WTC11 (cell line): ENCODE measurements around the gene GAB1. TPM values are rescaled to one million over a fixed set of nuclear protein-coding genes. Genes with fewer than 3 reads are reported as not detected.

ENCODE experiments used
- ATAC-seq: fragments of 200-7000 bp; cut with Tn5 transposase; 2 replicates; pipeline ENCODE4 v1.10.0; 2021; ENCODE audit warnings: mild to moderate bottlenecking, moderate library complexity
- CTCF ChIA-PET: fragments of 300-600 bp; sonication (Branson Sonifier 250); formaldehyde crosslinking; loops from one replicate; lab custom pipeline; 2021; ENCODE audit warnings: antibody characterized with exemption; lab: Charles Lee
- POLR2A ChIA-PET: fragments of 350-600 bp; sonication (Branson Sonifier 250); formaldehyde crosslinking; loops from one replicate; lab custom pipeline; 2021; ENCODE audit warnings: antibody characterized with exemption; lab: Charles Lee
- DNase-seq: peaks from one replicate; pipeline ENCODE4 v3.0.0; 2021; ENCODE audit warnings: low spot score
- H3K27ac Mint-ChIP-seq: 2 replicates; pipeline ENCODE4 v1.8.0; 2021; ENCODE audit warnings: mixed read lengths
- H3K27me3 Mint-ChIP-seq: 2 replicates; pipeline ENCODE4 v1.8.0; 2021; ENCODE audit warnings: low read depth, mild to moderate bottlenecking, moderate library complexity, mixed read lengths
- H3K36me3 Mint-ChIP-seq: 2 replicates; pipeline ENCODE4 v1.8.0; 2021; ENCODE audit warnings: mixed read lengths
- H3K4me1 Mint-ChIP-seq: 2 replicates; pipeline ENCODE4 v1.8.0; 2022; ENCODE audit warnings: mixed read lengths
- H3K4me3 Mint-ChIP-seq: 2 replicates; pipeline ENCODE4 v1.8.0; 2021; ENCODE audit warnings: mild to moderate bottlenecking, moderate library complexity, mixed read lengths
- H3K9me3 Mint-ChIP-seq: 2 replicates; pipeline ENCODE4 v1.8.0; 2021; ENCODE audit warnings: mixed read lengths
- ARID4B ChIP-seq: sonication (generic); formaldehyde crosslinking; IDR thresholded peaks from 2 replicates; pipeline ENCODE4 v1.8.0; 2023; ENCODE audit warnings: missing genetic modification reagents, mild to moderate bottlenecking, borderline replicate concordance
- ATF1 ChIP-seq: sonication (generic); formaldehyde crosslinking; IDR thresholded peaks from 2 replicates; pipeline ENCODE4 v1.8.1; 2023; ENCODE audit warnings: mild to moderate bottlenecking, moderate library complexity, missing genetic modification reagents
- CDX4 ChIP-seq: fragments of 250-450 bp; sonication (Bioruptor Pico); IDR thresholded peaks from 2 replicates; pipeline ENCODE4 v1.9.0; 2021; ENCODE audit warnings: moderate library complexity, mild to moderate bottlenecking, inconsistent platforms, borderline replicate concordance
- CREB1 ChIP-seq: sonication (generic); formaldehyde crosslinking; IDR thresholded peaks from 2 replicates; pipeline ENCODE4 v1.8.0; 2023; ENCODE audit warnings: mild to moderate bottlenecking, missing genetic modification reagents
- CREM ChIP-seq: sonication (generic); formaldehyde crosslinking; IDR thresholded peaks from 2 replicates; pipeline ENCODE4 v1.8.1; 2022; ENCODE audit warnings: mild to moderate bottlenecking, missing genetic modification reagents, moderate library complexity
- E2F4 ChIP-seq: sonication (generic); formaldehyde crosslinking; IDR thresholded peaks from 2 replicates; pipeline ENCODE4 v1.8.1; 2022; ENCODE audit warnings: low read depth, mild to moderate bottlenecking, moderate library complexity, missing genetic modification reagents, borderline replicate concordance
- ERG ChIP-seq: fragments of 250-450 bp; sonication (Bioruptor Pico); IDR thresholded peaks from 2 replicates; pipeline ENCODE4 v1.8.0; 2021; ENCODE audit warnings: mild to moderate bottlenecking
- ESRRA ChIP-seq: sonication (generic); formaldehyde crosslinking; IDR thresholded peaks from 2 replicates; pipeline ENCODE4 v1.8.1; 2022; ENCODE audit warnings: mild to moderate bottlenecking, missing genetic modification reagents, borderline replicate concordance
- ETV6 ChIP-seq: sonication (generic); formaldehyde crosslinking; IDR thresholded peaks from 2 replicates; pipeline ENCODE4 v1.8.1; 2022; ENCODE audit warnings: mild to moderate bottlenecking, missing genetic modification reagents
- FOXP1 ChIP-seq: sonication (generic); formaldehyde crosslinking; IDR thresholded peaks from 2 replicates; pipeline ENCODE4 v1.8.0; 2022; ENCODE audit warnings: missing genetic modification reagents, mild to moderate bottlenecking, moderate library complexity, borderline replicate concordance
- GRHL2 ChIP-seq: fragments of 250-450 bp; sonication (Bioruptor Pico); IDR thresholded peaks from 2 replicates; pipeline ENCODE4 v1.8.0; 2022; ENCODE audit warnings: mild to moderate bottlenecking, moderate library complexity; ENCODE audit not compliant: insufficient replicate concordance, severe bottlenecking
- HMGXB4 ChIP-seq: sonication (generic); formaldehyde crosslinking; IDR thresholded peaks from 2 replicates; pipeline ENCODE4 v1.8.1; 2023; ENCODE audit warnings: mild to moderate bottlenecking, moderate library complexity, missing genetic modification reagents
- NFATC4 ChIP-seq: fragments of 250-450 bp; sonication (Bioruptor Pico); IDR thresholded peaks from 2 replicates; pipeline ENCODE4 v1.9.0; 2021; ENCODE audit warnings: mild to moderate bottlenecking
- NR2C2 ChIP-seq: sonication (generic); formaldehyde crosslinking; IDR thresholded peaks from 2 replicates; pipeline ENCODE4 v1.8.0; 2022; ENCODE audit warnings: mild to moderate bottlenecking, missing genetic modification reagents
- TEAD1 ChIP-seq: sonication (generic); formaldehyde crosslinking; IDR thresholded peaks from 2 replicates; pipeline ENCODE4 v1.8.0; 2022; ENCODE audit warnings: mild to moderate bottlenecking, missing genetic modification reagents
- TP53 ChIP-seq: sonication (generic); formaldehyde crosslinking; IDR thresholded peaks from 2 replicates; pipeline ENCODE4 v1.8.1; 2023; ENCODE audit warnings: mild to moderate bottlenecking, missing genetic modification reagents
- USF1 ChIP-seq: sonication (generic); formaldehyde crosslinking; IDR thresholded peaks from 2 replicates; pipeline ENCODE4 v1.8.0; 2022; ENCODE audit warnings: mild to moderate bottlenecking, missing genetic modification reagents
- USF2 ChIP-seq: sonication (generic); formaldehyde crosslinking; IDR thresholded peaks from 2 replicates; pipeline ENCODE4 v1.8.1; 2023; ENCODE audit warnings: mild to moderate bottlenecking, missing genetic modification reagents, moderate library complexity
- ZNF232 ChIP-seq: sonication (generic); formaldehyde crosslinking; IDR thresholded peaks from 2 replicates; pipeline ENCODE4 v1.8.0; 2022; ENCODE audit warnings: mild to moderate bottlenecking, missing genetic modification reagents
- ZNF317 ChIP-seq: sonication (generic); formaldehyde crosslinking; IDR thresholded peaks from 2 replicates; pipeline ENCODE4 v1.8.1; 2023; ENCODE audit warnings: low read depth, mild to moderate bottlenecking, moderate library complexity, missing genetic modification reagents, borderline replicate concordance
- ZNF671 ChIP-seq: fragments of 250-450 bp; sonication (Bioruptor Pico); IDR thresholded peaks from 2 replicates; pipeline ENCODE4 v1.8.0; 2021; ENCODE audit warnings: mild to moderate bottlenecking
- total RNA-seq: library from RNA; stranded (reverse); gene quantifications from 3 replicates; pipeline ENCODE4 v1.2.3, GENCODE V29; 2021

The GAB1 gene
- total RNA-seq, 1 experiment from 2014 or later: 17.4 TPM

- TF ChIP-seq ERG (CRISPR knock-in tag) (no peak), ATF1 (CRISPR knock-in tag) (no peak), NR2C2 (no peak), HMGXB4 (no peak), NFATC4 (CRISPR knock-in tag) (no peak), ETV6 (CRISPR knock-in tag) (no peak), ZNF317 (CRISPR knock-in tag) (no peak)
These were observed 29.9 kb upstream of the GAB1 start (continued) for GRCh38 chr4:143306788-143307187.

GRCh38 chr4:143307531-143307930, 29.1 kb upstream of the GAB1 start:
- TF ChIP-seq ESRRA: no peak
- no peak for TF ChIP-seq CREB1
- TF ChIP-seq TP53: no peak
- no peak for TF ChIP-seq USF2 (CRISPR knock-in tag)
- no peak for TF ChIP-seq TEAD1 (CRISPR knock-in tag)
- TF ChIP-seq GRHL2: no peak
- TF ChIP-seq FOXP1: no peak
- TF ChIP-seq, all 79 proteins: peak for 0
- peaks cover 6% of the 10 kb centered on the region for H3K4me1 Mint-ChIP-seq
- no peaks in the 10 kb centered on the region for H3K27me3 Mint-ChIP-seq
- H3K4me3 Mint-ChIP-seq: no peak overlapping the region
- H3K9me3 Mint-ChIP-seq: no peaks in the 10 kb centered on the region
- H3K27ac Mint-ChIP-seq: no peak overlapping the region
- no peaks in the 10 kb centered on the region for H3K36me3 Mint-ChIP-seq
- ChIA-PET POLR2A (interaction anchor here (0.5 kb wide), 1 partner anchor 84 kb away, joined by 17 read pairs; no protein-coding TSS in a partner anchor), CTCF (no interaction called here)
- no peak for ATAC-seq
- no peak for DNase-seq

GRCh38 chr4:143308377-143308776, 28.3 kb upstream of the GAB1 start:
- no peak for ATAC-seq
- Mint-ChIP-seq H3K36me3 (no peaks in the 10 kb centered on the region), H3K4me3 (no peak overlapping the region)
- TF ChIP-seq USF1 (CRISPR knock-in tag) (no peak), ZNF232 (CRISPR knock-in tag) (no peak), ZNF671 (CRISPR knock-in tag) (no peak), ARID4B (CRISPR knock-in tag) (no peak), CREM (no peak), E2F4 (CRISPR knock-in tag) (no peak), CDX4 (CRISPR knock-in tag) (no peak), USF2 (CRISPR knock-in tag) (no peak)
- TF ChIP-seq, all 79 proteins: peak for 0
- CTCF ChIA-PET: no interaction called here
- POLR2A ChIA-PET: no interaction called here
- Mint-ChIP-seq H3K4me1 (no peaks in the 10 kb centered on the region), H3K27me3 (no peaks in the 10 kb centered on the region), H3K9me3 (no peaks in the 10 kb centered on the region), H3K27ac (no peak overlapping the region)
- DNase-seq: no peak
